Measurements from ENCODE around the gene ANKRD49.

Gene ANKRD49

DNA sequence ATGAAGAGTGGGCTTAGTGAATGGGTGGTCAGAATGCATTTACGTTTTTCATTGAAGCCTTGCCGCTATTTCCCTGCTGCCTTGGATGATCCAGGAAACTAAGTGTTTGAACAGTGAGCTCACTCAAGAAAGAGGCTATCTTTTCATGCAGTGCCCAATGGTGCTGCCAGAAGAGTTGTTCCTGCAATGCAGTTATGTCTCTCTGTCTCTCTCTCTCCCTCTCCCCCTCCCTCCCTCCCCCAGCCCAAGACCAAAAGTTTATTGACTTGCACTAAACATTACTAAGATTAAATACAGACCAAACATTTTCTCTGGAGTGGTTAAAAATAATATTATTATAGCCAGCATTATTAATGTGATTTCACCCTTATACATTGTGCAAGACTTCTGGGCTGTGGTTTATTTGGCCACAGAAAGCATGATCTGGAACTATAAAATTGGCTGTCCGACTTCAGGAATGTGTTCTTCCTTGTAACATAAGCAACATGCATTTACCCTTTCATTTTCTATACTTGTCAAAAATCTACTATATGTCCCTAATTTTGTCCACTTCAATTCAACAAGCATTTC lies 43.3 kb downstream of the ANKRD49 start:
- DNase-seq: no peak
- in situ Hi-C loops (cut with MboI; ENCODE audit: low pct_unique_long_range_greater_than_20kb, low sequenced_read_pairs): no loop called here

DNA sequence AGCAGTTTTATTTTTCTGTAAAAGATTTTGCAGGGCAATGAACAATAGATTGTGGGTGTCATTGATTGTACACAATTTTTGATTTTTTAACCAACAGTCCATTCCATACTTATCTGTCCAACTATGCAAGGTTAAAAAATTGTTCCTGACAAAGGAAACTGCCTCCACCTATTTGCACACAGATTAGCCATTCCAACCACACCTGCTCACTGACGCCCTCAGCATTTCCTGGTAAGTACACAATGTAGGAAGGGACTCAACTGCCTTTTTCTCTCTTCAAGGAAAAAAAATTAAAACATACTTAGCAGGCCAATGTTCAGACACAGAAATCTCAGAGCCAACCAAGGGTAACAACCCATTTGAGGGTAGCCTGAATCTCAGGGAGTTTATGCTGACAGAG lies 45.6 kb downstream of the ANKRD49 start:
- no peak for DNase-seq
- in situ Hi-C loops (cut with MboI; ENCODE audit: low pct_unique_long_range_greater_than_20kb, low sequenced_read_pairs): no loop called here

GRCh38 chr11:94543695-94544645 lies 50.2 kb downstream of the ANKRD49 start, which contains the start of gene FUT4:
TSS of gene FUT4 (plus strand) at chr11:94543921. CDS start at chr11:94544134, 213 bp downstream.
- peak; percentile 86 for DNase-seq
- in situ Hi-C loops (cut with MboI; ENCODE audit: low pct_unique_long_range_greater_than_20kb, low sequenced_read_pairs): no loop called here

- in situ Hi-C loops (cut with MboI; ENCODE audit: low pct_unique_long_range_greater_than_20kb, low sequenced_read_pairs): no loop called here
Observed at GRCh38 chr11:94544646-94545263, 51.0 kb downstream of the ANKRD49 start.

GRCh38 chr11:94545264-94546161 lies 51.7 kb downstream of the ANKRD49 start:
- in situ Hi-C loops (cut with MboI; ENCODE audit: low pct_unique_long_range_greater_than_20kb, low sequenced_read_pairs): no loop called here
- DNase-seq: peak; percentile 42

More at GRCh38 chr11:94544646-94545263, 51.0 kb downstream of the ANKRD49 start:
- DNase-seq: peak; percentile 50

DNA sequence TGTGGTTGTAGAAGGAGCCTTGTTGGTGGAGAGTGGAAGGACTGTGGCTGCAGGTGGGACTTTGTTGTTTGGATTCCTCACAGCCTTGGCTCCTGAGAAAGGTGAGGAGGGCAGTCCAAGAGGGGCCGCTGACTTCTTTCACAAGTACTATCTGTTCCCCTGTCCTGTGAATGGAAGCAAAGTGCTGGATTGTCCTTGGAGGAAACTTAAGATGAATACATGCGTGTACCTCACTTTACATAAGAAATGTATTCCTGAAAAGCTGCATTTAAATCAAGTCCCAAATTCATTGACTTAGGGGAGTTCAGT lies 52.3 kb downstream of the ANKRD49 start:
- no peak for DNase-seq

DNA sequence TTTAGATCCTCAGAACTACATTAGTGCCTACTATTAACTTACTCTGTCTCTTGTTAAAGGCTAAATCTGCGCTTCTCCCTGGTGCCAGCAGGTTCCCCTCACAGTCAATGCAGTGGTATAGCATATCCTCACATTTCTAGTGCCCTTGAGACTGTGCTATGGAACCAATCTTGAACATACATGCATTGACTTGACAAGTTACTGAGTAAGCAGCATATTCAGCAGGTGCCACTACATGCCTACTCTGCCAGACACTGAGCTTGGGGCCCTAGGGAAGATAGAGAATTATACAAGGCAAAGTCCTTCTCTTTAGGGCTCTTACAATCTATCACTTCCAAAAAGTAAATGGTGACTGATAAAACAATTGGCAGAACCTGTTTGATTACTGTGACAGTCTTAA lies 53.1 kb downstream of the ANKRD49 start:
- in situ Hi-C loops (cut with MboI; ENCODE audit: low pct_unique_long_range_greater_than_20kb, low sequenced_read_pairs): no loop called here
- no peak for DNase-seq

More for the DNA sequence above, 52.3 kb downstream of the ANKRD49 start:
- in situ Hi-C loops (cut with MboI; ENCODE audit: low pct_unique_long_range_greater_than_20kb, low sequenced_read_pairs): no loop called here

DNA sequence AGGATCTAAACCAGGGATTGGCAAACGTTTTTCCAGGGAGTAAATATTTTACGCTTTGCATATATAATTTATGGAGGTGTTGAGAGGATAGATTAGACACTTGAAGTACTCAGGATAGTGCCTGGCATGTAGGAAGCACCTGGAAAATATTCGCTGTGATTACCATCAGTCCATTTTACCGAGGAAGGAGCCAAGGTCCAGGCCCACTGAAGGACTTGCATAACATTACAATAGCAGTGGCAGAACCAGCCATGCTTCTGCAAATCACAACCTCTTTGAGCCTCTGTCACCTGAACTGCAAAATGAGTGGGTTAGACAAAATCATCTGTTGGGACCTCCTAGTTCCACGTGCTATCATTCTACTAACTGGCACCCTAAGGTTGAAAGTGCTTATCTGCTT lies 55.4 kb downstream of the ANKRD49 start:
- no peak for DNase-seq
- in situ Hi-C loops (cut with MboI; ENCODE audit: low pct_unique_long_range_greater_than_20kb, low sequenced_read_pairs): no loop called here

Measured in KBM-7 (cell line).